Breast epithelium (tissue), 4 donors: ENCODE data around the gene MACROD2. TPM values are rescaled to one million over a fixed set of nuclear protein-coding genes. Genes with fewer than 3 reads are reported as not detected.
"Not testable (repeated sequence)": the region's sequence is repeated elsewhere in the genome, so short reads cannot be mapped to it uniquely, and the experiment has no call there.

Experiments
- DNase-seq, 2 donors: peaks; one replicate each; pipeline ENCODE4 v3.0.0-alpha.2; 2019; ENCODE audit warnings: low spot score in 2 of 2
- H3K27ac ChIP-seq, 2 donors: fragments of 200-600 bp; sonication (generic) in 1 of 2; one replicate each; pipeline ENCODE4 v1.5.1; 2016 to 2019; ENCODE audit warnings: mild to moderate bottlenecking in 1 of 2
- H3K27me3 ChIP-seq, 2 donors: fragments of 200-600 bp; sonication (generic) in 1 of 2; one replicate each; pipeline versions ENCODE4 v1.5.1 to v1.6.0; 2017 to 2019; ENCODE audit warnings: control low read depth in 1 of 2, mild to moderate bottlenecking in 1 of 2
- H3K36me3 ChIP-seq: fragments of 200-600 bp; one replicate; pipeline ENCODE4 v1.5.1; 2019
- H3K4me1 ChIP-seq, 2 donors: fragments of 200-600 bp; sonication (generic); one replicate each; pipeline ENCODE4 v1.5.1; 2016 to 2019; ENCODE audit warnings: control low read depth in 1 of 2
- H3K4me3 ChIP-seq, 3 donors: fragments of 200-600 bp; sonication (generic); 1 replicate in 2 of 3; 2 replicates in 1 of 3; pipeline ENCODE4 v1.5.1; 2016 to 2019; ENCODE audit warnings: mild to moderate bottlenecking in 3 of 3, moderate library complexity in 2 of 3
- H3K9me3 ChIP-seq, 2 donors: fragments of 200-600 bp; sonication (generic) in 1 of 2; one replicate each; pipeline ENCODE4 v1.5.1; 2016 to 2019; ENCODE audit warnings: control low read depth in 1 of 2
- CTCF ChIP-seq, 3 donors: fragments of 450-650 bp; IDR thresholded peaks; one replicate each; pipeline ENCODE4 v1.5.1; 2016 to 2017; ENCODE audit warnings: antibody characterized with exemption in 3 of 3, mild to moderate bottlenecking in 3 of 3, moderate library complexity in 3 of 3
- POLR2A ChIP-seq: fragments of 450-650 bp; IDR thresholded peaks from one replicate; pipeline ENCODE4 v1.6.1; 2016; ENCODE audit warnings: antibody characterized with exemption, mild to moderate bottlenecking, moderate library complexity
- POLR2AphosphoS5 ChIP-seq, 3 donors: sonication (generic); formaldehyde crosslinking; IDR thresholded peaks; one replicate each; pipeline ENCODE4 v1.6.1; 2017; ENCODE audit warnings: antibody characterized with exemption in 3 of 3
- intact Hi-C: fragments of 100-400 bp; cut with DNase I; formaldehyde crosslinking; loops from one replicate; pipeline ENCODE4 v1.15.1; 2023; ENCODE audit warnings: low total_unique reads
- total RNA-seq, 3 donors: library from RNA; depleted of rRNA; stranded (reverse); fragments of >200 nt; gene quantifications; one replicate each; pipeline ENCODE4 v1.1.0, GENCODE V29; 2016

Gene MACROD2
- total RNA-seq, 3 donors from 2014 or later, result 6.7 to 26.8 (median 8.8) TPM

- H3K36me3 ChIP-seq, result no peaks in the 10 kb centered on the region
- H3K27ac ChIP-seq, result no peak overlapping the region
- H3K27me3 ChIP-seq, result no peaks in the 10 kb centered on the region
- H3K9me3 ChIP-seq, result no peaks in the 10 kb centered on the region
- DNase-seq, result no peak
- intact Hi-C loops, result no loop called here
- H3K4me3 ChIP-seq, result no peak overlapping the region
- H3K4me1 ChIP-seq, result no peaks in the 10 kb centered on the region
- no peak for TF ChIP-seq CTCF (IDR thresholded peaks at IDR 0.05)
- TF ChIP-seq POLR2AphosphoS5 (IDR thresholded peaks at IDR 0.05), result no peak
- no peak for TF ChIP-seq POLR2A
Measured at GRCh38 chr20:14925300-14925699, 930.0 kb downstream of the MACROD2 start.

DNA sequence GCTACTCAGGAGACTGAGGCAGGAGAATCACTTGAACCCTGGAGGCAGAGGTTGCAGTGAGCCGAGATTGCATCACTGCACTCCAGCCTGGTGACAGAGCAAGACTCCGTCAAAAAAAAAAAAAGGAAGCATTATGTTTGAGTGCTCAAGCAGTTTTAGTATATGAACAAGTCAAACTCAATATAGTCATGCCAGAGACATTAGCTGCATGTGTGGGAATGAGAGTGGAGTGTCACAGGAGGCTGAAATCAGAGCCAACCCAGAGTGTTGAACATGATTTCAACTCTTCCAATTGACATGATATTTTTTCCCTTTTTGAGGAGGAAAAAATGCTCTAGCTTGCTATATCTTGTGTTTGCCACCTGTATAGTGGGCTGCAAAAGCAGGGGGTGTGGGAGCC, 931.1 kb downstream of the MACROD2 start:
- H3K27ac ChIP-seq, H3K27me3 ChIP-seq, intact Hi-C loops, H3K9me3 ChIP-seq, H3K4me3 ChIP-seq, DNase-seq, H3K4me1 ChIP-seq, H3K36me3 ChIP-seq: not testable (repeated sequence)

DNA sequence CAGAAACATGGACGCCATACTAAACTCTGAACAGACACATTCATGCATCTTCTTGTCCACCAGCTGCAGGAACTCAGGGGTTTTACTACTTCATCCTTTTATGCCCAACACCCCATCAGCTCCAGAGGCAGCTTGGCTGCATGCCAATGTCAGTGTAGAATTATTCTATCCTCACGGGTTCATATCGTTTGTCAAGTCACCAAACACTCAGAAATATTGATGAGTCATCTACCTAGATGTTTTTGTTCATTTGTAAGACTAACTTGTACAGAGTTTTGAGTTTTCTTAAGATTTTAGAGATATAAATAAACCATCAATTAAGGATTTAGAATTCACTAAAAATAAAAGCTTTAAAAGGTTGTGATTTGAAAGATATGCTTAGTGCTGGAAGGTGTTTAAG, 932.8 kb downstream of the MACROD2 start:
- Histone ChIP-seq H3K4me1 (no peaks in the 10 kb centered on the region), H3K27ac (no peak overlapping the region), H3K4me3 (no peak overlapping the region), H3K27me3 (no peaks in the 10 kb centered on the region), H3K36me3 (no peaks in the 10 kb centered on the region), H3K9me3 (no peaks in the 10 kb centered on the region)
- intact Hi-C loops, result no loop called here
- no peak for TF ChIP-seq POLR2A
- no peak for TF ChIP-seq CTCF (IDR thresholded peaks at IDR 0.05)
- no peak for TF ChIP-seq POLR2AphosphoS5 (IDR thresholded peaks at IDR 0.05)
- DNase-seq, result no peak

DNA sequence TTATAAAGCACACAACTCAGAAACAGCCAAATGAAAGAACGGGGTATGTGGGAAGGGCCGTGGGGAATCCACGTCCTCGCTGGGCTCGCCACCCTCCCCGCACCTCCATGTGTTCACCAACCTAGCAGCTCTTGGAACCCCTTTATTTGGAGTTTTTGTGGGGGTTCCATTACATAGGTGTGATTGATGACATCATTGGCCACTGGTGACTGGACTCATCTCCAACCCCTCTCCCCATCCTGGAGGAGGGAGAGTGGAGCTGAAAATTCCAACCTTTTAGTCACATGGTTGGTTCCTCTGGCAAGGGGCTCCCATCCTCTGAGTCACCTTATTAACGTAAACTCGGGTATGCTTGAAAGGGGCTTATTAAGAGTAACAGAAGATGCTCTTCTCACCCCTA, 934.1 kb downstream of the MACROD2 start:
- Histone ChIP-seq H3K4me1 (no peaks in the 10 kb centered on the region), H3K4me3 (no peak overlapping the region), H3K36me3 (no peaks in the 10 kb centered on the region), H3K9me3 (no peaks in the 10 kb centered on the region), H3K27me3 (no peaks in the 10 kb centered on the region), H3K27ac (no peak overlapping the region)
- intact Hi-C loops, result no loop called here
- no peak for DNase-seq
- TF ChIP-seq POLR2A (no peak), POLR2AphosphoS5 (IDR thresholded peaks at IDR 0.05) (no peak), CTCF (IDR thresholded peaks at IDR 0.05) (no peak)

DNA sequence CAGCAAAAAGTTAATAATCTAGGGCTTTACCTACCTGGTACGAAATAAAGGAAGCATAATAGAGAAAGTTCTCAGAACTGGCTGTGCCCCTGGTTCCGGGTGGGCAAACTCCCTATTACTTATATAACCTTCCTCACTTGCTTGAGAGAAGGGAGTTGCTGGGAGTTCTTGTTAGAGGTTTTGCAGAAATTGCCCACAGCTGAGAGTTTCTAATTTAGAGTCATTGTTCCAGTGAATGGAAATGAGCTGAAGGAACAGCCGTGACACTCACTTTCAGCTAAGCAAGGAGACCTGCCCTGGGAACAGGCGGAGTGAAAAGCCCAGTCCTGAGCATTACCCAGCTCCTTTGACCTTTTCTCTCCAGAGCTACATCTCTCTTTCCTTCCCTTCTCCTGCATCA, 936.7 kb downstream of the MACROD2 start:
- TF ChIP-seq CTCF (IDR thresholded peaks at IDR 0.05), result no peak
- TF ChIP-seq POLR2A, result no peak
- no peak for TF ChIP-seq POLR2AphosphoS5 (IDR thresholded peaks at IDR 0.05)
- intact Hi-C loops, result no loop called here
- Histone ChIP-seq H3K36me3 (no peaks in the 10 kb centered on the region), H3K27me3 (no peaks in the 10 kb centered on the region), H3K4me3 (no peak overlapping the region), H3K9me3 (no peaks in the 10 kb centered on the region), H3K4me1 (no peaks in the 10 kb centered on the region), H3K27ac (no peak overlapping the region)
- DNase-seq, result no peak

GRCh38 chr20:14935285-14935684, 940.0 kb downstream of the MACROD2 start:
- Histone ChIP-seq H3K27ac (no peak overlapping the region), H3K27me3 (no peaks in the 10 kb centered on the region), H3K4me1 (no peaks in the 10 kb centered on the region), H3K36me3 (no peaks in the 10 kb centered on the region), H3K4me3 (no peak overlapping the region), H3K9me3 (peaks cover 0 to 8% of the 10 kb centered on the region in 2 donors)
- no peak for TF ChIP-seq POLR2A
- no peak for TF ChIP-seq POLR2AphosphoS5 (IDR thresholded peaks at IDR 0.05)
- TF ChIP-seq CTCF (IDR thresholded peaks at IDR 0.05), result no peak
- DNase-seq, result no peak
- intact Hi-C loops, result no loop called here
